Endodermal cell (in vitro differentiated cells): ENCODE results near the gene ACVR1B. TPM values are rescaled to one million over a fixed set of nuclear protein-coding genes. Genes with fewer than 3 reads are reported as not detected.

Experiments used
- DNase-seq: peaks from one replicate; pipeline ENCODE4 v3.0.0-alpha.2; 2017
- H3K27ac ChIP-seq: 2 replicates; pipeline ENCODE4 v1.5.1; 2013; ENCODE audit warnings: mild to moderate bottlenecking, low read depth, low read length, moderate library complexity
- H3K27me3 ChIP-seq: 2 replicates; pipeline ENCODE4 v1.6.1; 2013; ENCODE audit warnings: mild to moderate bottlenecking, low read length, moderate library complexity; ENCODE audit not compliant: insufficient read depth, control insufficient read depth, poor library complexity, severe bottlenecking
- H3K36me3 ChIP-seq: 2 replicates; pipeline ENCODE4 v1.7.0; 2013; ENCODE audit warnings: mild to moderate bottlenecking, low read length, moderate library complexity; ENCODE audit not compliant: control insufficient read depth, insufficient read depth
- H3K4me1 ChIP-seq: one replicate; pipeline ENCODE4 v1.7.0; 2013; ENCODE audit warnings: low read length; ENCODE audit not compliant: control insufficient read depth, insufficient read depth
- H3K4me3 ChIP-seq: 2 replicates; pipeline ENCODE4 v1.5.1; 2013; ENCODE audit warnings: mild to moderate bottlenecking, low read length, moderate library complexity
- H3K9ac ChIP-seq: 2 replicates; pipeline ENCODE4 v1.6.1; 2013; ENCODE audit warnings: mild to moderate bottlenecking, low read length, moderate library complexity; ENCODE audit not compliant: poor library complexity, severe bottlenecking; ENCODE audit errors: extremely low read depth
- H3K9me3 ChIP-seq: 2 replicates; pipeline ENCODE4 v1.6.1; 2013; ENCODE audit warnings: mild to moderate bottlenecking, low read length, moderate library complexity; ENCODE audit not compliant: control insufficient read depth
- H3K27ac Mint-ChIP-seq: 2 replicates; pipeline ENCODE4 v1.8.0; 2020; ENCODE audit warnings: mixed read lengths
- H3K27me3 Mint-ChIP-seq: 2 replicates; pipeline ENCODE4 v1.8.0; 2021; ENCODE audit warnings: mild to moderate bottlenecking, mixed read lengths; ENCODE audit not compliant: insufficient read depth
- H3K36me3 Mint-ChIP-seq: 2 replicates; pipeline ENCODE4 v1.8.0; 2020; ENCODE audit warnings: low read depth, mixed read lengths
- H3K4me1 Mint-ChIP-seq: 2 replicates; pipeline ENCODE4 v1.8.0; 2020; ENCODE audit warnings: mixed read lengths
- H3K4me3 Mint-ChIP-seq: 2 replicates; pipeline ENCODE4 v1.8.0; 2020; ENCODE audit warnings: mild to moderate bottlenecking, moderate library complexity, mixed read lengths
- H3K9me3 Mint-ChIP-seq: 2 replicates; pipeline ENCODE4 v1.8.0; 2020; ENCODE audit warnings: mild to moderate bottlenecking, mixed read lengths
- CTCF ChIP-seq: fragments of 200-600 bp; sonication (generic); conservative IDR thresholded peaks from 2 replicates; pipeline ENCODE4 v1.5.0; 2021; ENCODE audit warnings: antibody characterized with exemption, mild to moderate bottlenecking
- WGBS, 2 experiments: methylation state at CpG; one replicate each; pipeline versions ENCODE4 v1.1.5 to v1.1.7; 2013; ENCODE audit warnings: missing lambda C conversion rate in 2 of 2, mixed read lengths in 1 of 2; ENCODE audit not compliant: insufficient coverage in 1 of 2, insufficient read length in 1 of 2; 5-methylcytosine and 5-hydroxymethylcytosine counted together
- total RNA-seq, 2 donors: library from RNA; stranded (reverse); fragmentation: NEBNext Ultra II Directional in 1 of 2; extraction: Animal tissue kit (Norgen Biotek cat#: 25700) in 1 of 2; gene quantifications; 2 replicates in 1 of 2; 3 replicates in 1 of 2; pipeline ENCODE4 v1.2.1, GENCODE V29; 2021

Gene ACVR1B
- total RNA-seq, 2 donors from 2014 or later: 48.6 to 59.3 TPM

DNA sequence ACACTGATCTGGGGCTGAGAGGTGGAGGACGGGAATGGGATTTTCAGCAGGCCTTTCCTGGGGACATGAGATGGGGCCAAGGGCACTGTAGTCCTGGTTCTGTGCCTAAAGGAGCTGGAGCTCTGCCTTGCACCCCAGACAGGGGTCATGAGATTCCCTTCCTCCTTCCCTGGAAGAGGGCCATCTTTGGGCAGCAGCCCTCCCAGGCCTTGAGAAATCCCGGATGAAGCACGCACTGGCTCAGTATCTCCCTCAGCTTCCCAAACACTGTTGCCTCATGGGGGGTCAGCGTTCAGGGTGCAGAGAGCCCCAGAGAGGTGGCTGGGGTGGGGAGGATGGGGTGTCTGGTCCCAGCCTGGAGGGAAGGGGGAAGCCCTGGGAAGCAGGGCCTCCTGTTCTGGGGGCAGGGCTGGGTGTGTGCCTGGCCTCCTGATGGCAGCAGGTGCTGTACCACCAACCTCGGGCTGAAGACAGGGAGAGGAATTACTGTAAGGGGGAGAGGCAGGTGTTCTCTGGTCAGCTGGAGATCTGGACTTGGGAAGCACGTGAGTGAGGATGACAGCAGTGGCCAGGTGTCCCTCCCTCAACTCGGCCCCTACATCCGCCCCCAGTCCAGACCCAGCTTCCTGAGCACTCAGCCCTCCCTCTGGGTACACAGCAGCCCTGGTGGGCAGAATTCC, 91.3 kb downstream of the ACVR1B start:
- Mint-ChIP-seq H3K4me3 (no peak overlapping the region), H3K9me3 (no peaks in the 10 kb centered on the region), H3K4me1 (peaks cover 4% of the 10 kb centered on the region), H3K27ac (no peak overlapping the region), H3K27me3 (no peaks in the 10 kb centered on the region), H3K36me3 (peaks cover 7% of the 10 kb centered on the region)
- no peaks in the 10 kb centered on the region for H3K4me1 ChIP-seq
- TF ChIP-seq CTCF: no peak
- H3K27ac ChIP-seq: no peak overlapping the region
- DNase-seq: no peak
- 92 to 93% methylated on average over 2 to 8 of the region's 8 CpGs for WGBS, 2 experiments
- H3K9me3 ChIP-seq: no peaks in the 10 kb centered on the region
- peaks cover 4% of the 10 kb centered on the region for H3K36me3 ChIP-seq
- no peaks in the 10 kb centered on the region for H3K27me3 ChIP-seq
- no peak overlapping the region for H3K4me3 ChIP-seq
- no peak overlapping the region for H3K9ac ChIP-seq

DNA sequence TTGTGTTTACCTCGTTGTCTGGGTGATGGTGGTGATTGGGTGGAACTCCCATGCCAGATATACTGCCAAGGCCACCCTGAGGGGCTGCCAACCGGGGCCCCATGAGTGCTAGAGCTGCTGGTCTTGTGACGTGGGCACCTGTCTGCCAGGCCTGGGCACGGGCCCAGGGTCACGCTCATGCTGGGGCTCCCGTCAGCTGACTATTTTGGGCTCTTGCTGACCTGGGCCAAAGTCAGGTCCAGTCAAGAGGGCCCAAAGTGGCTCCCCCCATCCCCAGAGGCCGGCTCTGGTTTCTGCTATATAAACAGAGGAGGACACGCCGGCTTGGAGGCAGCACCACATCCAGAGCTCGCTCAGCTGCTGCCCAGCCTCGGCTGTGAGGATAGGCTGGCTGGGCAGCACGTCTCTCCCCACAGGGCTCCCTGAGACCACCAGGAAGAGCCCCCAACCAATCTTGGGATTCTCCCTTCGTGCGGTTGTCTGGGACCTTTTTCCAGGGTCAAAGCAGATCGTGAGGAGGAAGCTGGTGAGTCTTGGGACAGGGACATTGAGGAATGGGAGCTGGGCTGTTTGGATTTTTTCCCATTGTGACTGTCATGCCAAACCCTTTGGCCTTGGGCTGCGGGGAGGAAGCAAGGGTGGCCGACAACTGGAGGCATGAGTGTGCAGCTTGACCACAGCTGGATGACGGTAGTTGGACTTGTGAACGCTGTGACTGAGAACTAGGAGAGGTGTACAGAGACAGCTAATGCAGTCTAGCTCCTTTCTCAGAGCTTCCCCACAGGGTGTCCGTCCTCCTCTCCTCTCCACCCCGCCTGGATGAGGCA, 92.1 kb downstream of the ACVR1B start:
- H3K4me1 ChIP-seq: no peaks in the 10 kb centered on the region
- no peak for DNase-seq
- no peak overlapping the region for H3K27ac Mint-ChIP-seq
- peaks cover 7% of the 10 kb centered on the region for H3K36me3 Mint-ChIP-seq
- H3K9me3 Mint-ChIP-seq: no peaks in the 10 kb centered on the region
- H3K9ac ChIP-seq: no peak overlapping the region
- WGBS, 2 experiments: 88 to 90% methylated on average over 17 to 21 of the region's 21 CpGs
- H3K27me3 Mint-ChIP-seq: peaks cover 2% of the 10 kb centered on the region
- H3K4me3 Mint-ChIP-seq: no peak overlapping the region
- no peaks in the 10 kb centered on the region for H3K9me3 ChIP-seq
- no peaks in the 10 kb centered on the region for H3K27me3 ChIP-seq
- TF ChIP-seq CTCF: no peak
- H3K4me1 Mint-ChIP-seq: no peaks in the 10 kb centered on the region
- H3K36me3 ChIP-seq: peaks cover 4% of the 10 kb centered on the region
- no peak overlapping the region for H3K4me3 ChIP-seq
- H3K27ac ChIP-seq: no peak overlapping the region

DNA sequence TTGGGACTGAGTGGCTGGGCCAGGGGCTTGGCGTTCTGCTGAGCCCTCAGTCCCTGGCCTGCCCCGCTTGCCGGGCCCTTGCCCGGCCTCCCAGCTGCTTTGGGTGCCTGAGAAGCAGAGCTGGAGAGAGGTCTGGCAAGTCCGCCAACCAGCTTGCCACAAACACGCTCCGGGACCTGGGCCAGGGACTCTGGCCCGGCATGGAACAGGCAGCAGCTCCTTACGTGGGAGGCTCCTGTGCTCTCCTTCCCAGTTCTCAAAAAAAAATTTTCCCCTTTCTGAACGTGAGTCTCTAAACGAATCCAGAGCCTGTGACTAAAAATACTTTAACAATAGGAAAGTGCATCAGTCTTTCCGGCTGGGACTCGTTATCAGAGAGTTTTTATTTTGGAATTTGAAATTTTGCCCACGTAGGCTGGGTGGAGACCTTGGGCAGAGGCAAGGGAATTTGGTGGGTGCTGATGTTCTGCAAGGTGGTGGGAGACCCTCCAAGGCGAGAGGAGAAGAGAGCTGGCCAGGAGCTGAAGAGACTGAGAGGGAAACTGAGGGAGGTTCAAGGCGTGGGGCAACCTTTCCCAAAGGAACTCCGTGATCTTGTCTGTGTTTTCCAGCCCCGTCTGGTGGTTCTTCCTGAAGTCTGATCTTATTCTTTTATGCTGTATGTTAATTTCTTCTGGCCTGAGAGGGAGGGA, 92.9 kb downstream of the ACVR1B start:
- H3K36me3 Mint-ChIP-seq: peaks cover 7% of the 10 kb centered on the region
- H3K27me3 ChIP-seq: no peaks in the 10 kb centered on the region
- H3K9ac ChIP-seq: no peak overlapping the region
- no peaks in the 10 kb centered on the region for H3K4me1 ChIP-seq
- H3K27ac ChIP-seq: no peak overlapping the region
- no peak for DNase-seq
- H3K9me3 ChIP-seq: no peaks in the 10 kb centered on the region
- no peak overlapping the region for H3K4me3 Mint-ChIP-seq
- H3K4me1 Mint-ChIP-seq: peaks cover 3% of the 10 kb centered on the region
- peaks cover 3% of the 10 kb centered on the region for H3K27me3 Mint-ChIP-seq
- no peak overlapping the region for H3K27ac Mint-ChIP-seq
- no peaks in the 10 kb centered on the region for H3K9me3 Mint-ChIP-seq
- H3K4me3 ChIP-seq: no peak overlapping the region
- peaks cover 4% of the 10 kb centered on the region for H3K36me3 ChIP-seq
- 91% methylated on average over 12 to 18 of the region's 18 CpGs for WGBS, 2 experiments
- no peak for TF ChIP-seq CTCF
